RWPE1 (cell line): ENCODE data around the gene DYNLT2B.
A peak's percentile ranks its signal among the peaks of the same experiment; 100 is the strongest.
"Not testable (repeated sequence)": the region's sequence is repeated elsewhere in the genome, so short reads cannot be mapped to it uniquely, and the experiment has no call there.

Source experiments
- CTCF ChIA-PET: fragments of 350-600 bp; sonication (Branson Sonifier 250); formaldehyde crosslinking; extraction: SDS; loops from one replicate; lab custom pipeline; 2021; lab: Yijun Ruan, JAX
- POLR2A ChIA-PET: fragments of 400-600 bp; formaldehyde crosslinking; extraction: SDS; loops from one replicate; lab custom pipeline; 2020; ENCODE audit warnings: antibody characterized with exemption; ENCODE audit not compliant: low non-redundant PET; lab: Yijun Ruan, JAX
- DNase-seq: peaks from one replicate; pipeline ENCODE4 v3.0.0; 2012; ENCODE audit warnings: low spot score
- H3K27ac ChIP-seq: fragments of 450-650 bp; 2 replicates; pipeline ENCODE4 v1.5.1; 2017
- TF ChIP-seq, protein P1 (sequence below): fragments of 450-650 bp; conservative IDR thresholded peaks from 2 replicates; pipeline ENCODE4 v1.5.1; 2017; ENCODE audit warnings: low read depth, mild to moderate bottlenecking

Gene DYNLT2B

DNA sequence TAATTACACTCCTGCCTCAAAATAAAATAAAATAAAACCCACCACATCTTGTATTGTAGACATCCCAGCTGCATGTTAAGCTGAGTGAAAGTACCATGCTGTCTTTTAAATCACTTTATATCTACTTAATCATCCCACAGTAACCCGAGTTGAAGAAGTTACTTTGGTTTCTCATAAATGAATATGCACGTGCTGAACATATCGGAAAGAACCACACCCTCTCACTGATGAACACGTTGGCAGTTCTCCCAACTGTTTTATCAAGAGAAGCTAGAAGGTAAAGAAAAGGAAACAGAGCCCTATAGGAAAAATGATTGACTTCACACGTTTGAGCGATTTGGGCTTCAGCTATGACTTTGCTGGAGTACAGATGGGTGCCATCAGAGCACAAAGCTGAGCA is 36.1 kb upstream of the DYNLT2B start:
- TF ChIP-seq, protein P1, sequence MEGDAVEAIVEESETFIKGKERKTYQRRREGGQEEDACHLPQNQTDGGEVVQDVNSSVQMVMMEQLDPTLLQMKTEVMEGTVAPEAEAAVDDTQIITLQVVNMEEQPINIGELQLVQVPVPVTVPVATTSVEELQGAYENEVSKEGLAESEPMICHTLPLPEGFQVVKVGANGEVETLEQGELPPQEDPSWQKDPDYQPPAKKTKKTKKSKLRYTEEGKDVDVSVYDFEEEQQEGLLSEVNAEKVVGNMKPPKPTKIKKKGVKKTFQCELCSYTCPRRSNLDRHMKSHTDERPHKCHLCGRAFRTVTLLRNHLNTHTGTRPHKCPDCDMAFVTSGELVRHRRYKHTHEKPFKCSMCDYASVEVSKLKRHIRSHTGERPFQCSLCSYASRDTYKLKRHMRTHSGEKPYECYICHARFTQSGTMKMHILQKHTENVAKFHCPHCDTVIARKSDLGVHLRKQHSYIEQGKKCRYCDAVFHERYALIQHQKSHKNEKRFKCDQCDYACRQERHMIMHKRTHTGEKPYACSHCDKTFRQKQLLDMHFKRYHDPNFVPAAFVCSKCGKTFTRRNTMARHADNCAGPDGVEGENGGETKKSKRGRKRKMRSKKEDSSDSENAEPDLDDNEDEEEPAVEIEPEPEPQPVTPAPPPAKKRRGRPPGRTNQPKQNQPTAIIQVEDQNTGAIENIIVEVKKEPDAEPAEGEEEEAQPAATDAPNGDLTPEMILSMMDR: no peak
- no peak overlapping the region for H3K27ac ChIP-seq
- CTCF ChIA-PET: interaction anchor here (0.6 kb wide), 1 partner anchor 441 kb away, joined by 3 read pairs; no protein-coding TSS in a partner anchor
- DNase-seq: no peak
- POLR2A ChIA-PET: no interaction called here

DNA sequence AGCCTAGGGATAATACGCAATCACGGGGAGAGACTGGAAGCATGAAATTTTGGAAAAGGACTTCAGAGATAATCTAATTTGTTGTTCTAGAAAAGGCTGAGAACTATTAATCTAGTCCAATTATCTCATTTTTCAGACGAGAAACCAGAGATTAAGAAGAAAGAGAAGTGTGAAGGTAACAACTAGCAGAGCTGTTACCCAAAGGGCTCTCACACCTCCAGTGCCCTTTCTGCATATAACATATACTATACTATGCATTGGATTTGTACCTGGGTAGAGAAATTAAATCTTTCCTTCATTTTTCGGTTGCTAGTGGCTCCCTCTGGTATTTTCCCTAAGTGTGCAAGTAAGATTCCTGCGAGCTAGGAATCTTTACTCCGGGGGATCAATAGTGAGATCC is 33.5 kb upstream of the DYNLT2B start:
- ChIA-PET CTCF (no interaction called here), POLR2A (no interaction called here)
- TF ChIP-seq, protein P1: no peak
- no peak for DNase-seq
- no peak overlapping the region for H3K27ac ChIP-seq

DNA sequence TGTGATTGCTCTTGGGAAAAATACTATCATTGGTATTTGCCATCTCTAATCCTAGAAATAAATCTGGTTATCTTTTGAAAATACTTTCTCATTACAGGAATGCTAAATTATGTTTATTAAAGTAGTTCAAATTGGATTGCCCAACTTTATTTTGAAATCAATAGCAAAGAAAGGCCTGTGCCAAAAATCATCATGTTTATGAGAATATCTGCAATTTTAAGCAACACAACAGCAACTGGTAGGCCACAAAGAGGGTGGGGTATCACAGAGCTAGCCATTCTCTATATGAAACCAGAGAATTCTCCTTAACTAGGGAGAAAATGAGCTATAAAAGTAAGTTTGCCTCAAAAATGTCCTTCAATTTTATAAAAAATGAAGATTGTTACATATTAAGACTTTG is 32.0 kb upstream of the DYNLT2B start:
- ChIA-PET CTCF (interaction anchor here (0.8 kb wide), 1 partner anchor 14 kb away, joined by 3 read pairs; no protein-coding TSS in a partner anchor), POLR2A (interaction anchor here (0.6 kb wide), 1 partner anchor 61 kb away, joined by 9 read pairs; no protein-coding TSS in a partner anchor)
- DNase-seq: no peak
- TF ChIP-seq, protein P1: no peak
- H3K27ac ChIP-seq: no peak overlapping the region

DNA sequence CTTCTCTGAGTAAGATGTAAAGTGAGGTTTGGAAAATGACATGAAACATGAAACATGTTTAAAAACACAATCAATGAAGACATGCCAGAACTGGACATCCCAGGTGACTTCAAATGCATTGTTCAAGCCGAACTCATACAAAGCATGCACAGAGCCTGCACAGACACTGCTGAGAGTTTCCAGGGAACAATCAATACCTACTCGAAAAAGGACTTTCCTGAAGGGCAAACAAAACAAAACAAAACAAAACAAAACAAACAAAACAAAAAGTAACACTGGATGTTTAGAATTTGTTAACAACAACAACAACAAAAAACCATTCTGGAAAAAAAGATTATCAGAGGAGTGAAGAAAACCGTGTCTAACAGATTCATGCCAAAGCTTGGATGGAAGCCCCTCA is 30.7 kb upstream of the DYNLT2B start:
- no peak overlapping the region for H3K27ac ChIP-seq
- CTCF ChIA-PET: interaction anchor here (0.8 kb wide), 1 partner anchor 10 kb away, joined by 6 read pairs; no protein-coding TSS in a partner anchor
- POLR2A ChIA-PET: no interaction called here
- no peak for DNase-seq
- TF ChIP-seq, protein P1: no peak

DNA sequence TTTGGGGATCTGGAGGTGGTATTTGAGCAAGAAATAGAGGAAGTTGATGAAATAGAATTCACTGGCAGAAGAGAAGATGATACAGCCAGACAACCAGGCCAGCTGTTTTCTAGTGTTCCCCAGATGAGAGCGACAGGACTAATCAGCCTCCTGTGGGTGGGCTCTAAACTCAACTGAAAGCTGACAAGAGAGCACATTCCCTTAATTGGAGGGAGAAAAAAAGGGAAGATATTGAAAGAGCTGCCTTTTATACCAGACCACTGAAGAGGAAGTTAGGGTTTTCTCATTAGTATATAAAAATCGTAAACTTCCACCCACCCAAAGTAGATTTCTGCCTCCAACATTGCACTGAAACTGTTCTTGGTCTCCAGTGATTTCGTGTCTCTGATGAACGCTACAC is 26.6 kb upstream of the DYNLT2B start:
- TF ChIP-seq, protein P1: no peak
- POLR2A ChIA-PET: no interaction called here
- no peak for DNase-seq
- CTCF ChIA-PET: no interaction called here
- H3K27ac ChIP-seq: no peak overlapping the region

DNA sequence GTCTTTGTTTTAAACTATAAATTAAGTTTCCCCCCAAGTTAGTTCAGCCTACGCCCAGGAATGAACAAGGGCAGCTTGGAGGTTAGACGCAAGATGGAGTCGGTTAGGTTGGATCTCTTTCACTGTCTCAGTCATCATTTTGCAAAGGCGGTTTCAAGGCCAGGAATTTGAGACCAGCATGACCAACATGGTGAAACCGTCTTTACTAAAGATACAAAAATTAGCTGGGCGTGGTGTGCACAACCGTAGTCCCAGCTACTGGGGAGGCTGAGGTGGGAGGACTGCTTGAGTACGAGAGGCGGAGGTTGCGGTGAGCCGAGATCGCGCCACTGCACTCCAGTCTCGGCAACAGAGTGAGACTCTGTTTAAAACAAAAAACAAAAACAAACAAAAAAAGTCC is 25.9 kb upstream of the DYNLT2B start:
- POLR2A ChIA-PET, H3K27ac ChIP-seq, CTCF ChIA-PET, DNase-seq: not testable (repeated sequence)

DNA sequence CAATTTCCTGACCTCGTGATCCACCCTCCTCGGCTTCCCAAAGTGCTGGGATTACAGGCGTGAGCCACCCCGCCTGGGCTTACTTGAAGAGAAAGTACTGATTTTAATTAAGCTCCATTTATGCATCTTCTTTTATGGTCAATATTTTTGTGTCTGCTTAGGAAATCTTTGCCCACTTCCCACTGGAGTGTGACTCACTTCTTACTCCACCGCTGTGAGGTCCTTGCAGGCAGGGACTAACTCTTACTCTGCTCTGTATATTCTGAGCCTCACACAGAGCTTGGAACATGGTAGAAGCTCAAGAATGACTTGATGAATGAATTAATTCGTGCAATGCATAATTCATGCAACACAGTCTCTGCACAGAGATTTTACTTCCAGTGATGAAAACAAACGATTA is 23.1 kb upstream of the DYNLT2B start:
- POLR2A ChIA-PET: no interaction called here
- peak; percentile 40 for DNase-seq

More for the DNA sequence above, 23.1 kb upstream of the DYNLT2B start:
- H3K27ac ChIP-seq: peak overlapping the region; percentile 40; the same call in 1 of the 2 replicates
- TF ChIP-seq, protein P1: no peak
- CTCF ChIA-PET: interaction anchor here (0.5 to 0.6 kb wide), 2 partner anchors 43 to 1067 kb away, joined by 3 read pairs; no protein-coding TSS in a partner anchor
